Activated naive CD4-positive, alpha-beta T cell treated with Interleukin-2 at 50 U/mL for 16 hours (primary cell): ENCODE measurements around the gene CTSE.

Source experiments
- DNase-seq: peaks from one replicate; pipeline ENCODE4 v3.0.0-alpha.2; 2020

CTSE gene

GRCh38 chr1:205989786-205990185 lies 33.9 kb downstream of the CTSE start:
- DNase-seq: no peak

- DNase-seq: no peak
Observed at GRCh38 chr1:205988585-205988995, 35.1 kb downstream of the CTSE start.

- DNase-seq: no peak
Observed at GRCh38 chr1:205986861-205987260, 36.8 kb downstream of the CTSE start.

GRCh38 chr1:205986292-205986691 lies 37.4 kb downstream of the CTSE start:
- no peak for DNase-seq

- DNase-seq: no peak
Observed at GRCh38 chr1:205985330-205986005, 38.2 kb downstream of the CTSE start.

GRCh38 chr1:205983925-205984725 lies 39.6 kb downstream of the CTSE start:
- no peak for DNase-seq

GRCh38 chr1:205981257-205981656 lies 42.4 kb downstream of the CTSE start:
- DNase-seq: no peak

GRCh38 chr1:205980237-205980870 lies 43.3 kb downstream of the CTSE start:
- DNase-seq: no peak

GRCh38 chr1:205979301-205979700 lies 44.4 kb downstream of the CTSE start:
- no peak for DNase-seq

- no peak for DNase-seq
Observed at GRCh38 chr1:205978676-205979075, 45.0 kb downstream of the CTSE start.

- peak; percentile 76 for DNase-seq
Observed at GRCh38 chr1:205977402-205978014, 46.2 kb downstream of the CTSE start.

GRCh38 chr1:205976708-205977401 lies 46.8 kb downstream of the CTSE start:
- DNase-seq: no peak

- DNase-seq: no peak
Observed at GRCh38 chr1:205976036-205976435, 47.7 kb downstream of the CTSE start.

GRCh38 chr1:205975387-205975998 lies 48.2 kb downstream of the CTSE start:
- DNase-seq: no peak

- no peak for DNase-seq
Observed at GRCh38 chr1:205974712-205975111, 49.0 kb downstream of the CTSE start.

GRCh38 chr1:205973377-205974232 lies 50.1 kb downstream of the CTSE start:
- no peak for DNase-seq

- DNase-seq: no peak
Observed at GRCh38 chr1:205972491-205973168, 51.1 kb downstream of the CTSE start.

GRCh38 chr1:205972081-205972480 lies 51.6 kb downstream of the CTSE start:
- DNase-seq: no peak

GRCh38 chr1:205971082-205971481 lies 52.6 kb downstream of the CTSE start:
- no peak for DNase-seq

- no peak for DNase-seq
Observed at GRCh38 chr1:205970486-205970885, 53.2 kb downstream of the CTSE start.

- no peak for DNase-seq
Observed at GRCh38 chr1:205969229-205969628, 54.5 kb downstream of the CTSE start.
